HG02870 (cell line): ENCODE results near the gene DNASE2.

ENCODE experiments used
- ATAC-seq: cut with Tn5 transposase; IDR thresholded peaks from one replicate; pipeline ENCODE4 v1.9.1; 2021; ENCODE audit warnings: mild to moderate bottlenecking, moderate library complexity; ENCODE audit not compliant: unreplicated experiment

Gene DNASE2

GRCh38 chr19:12886969-12887747, 5.9 kb upstream of the DNASE2 start, which contains the start of gene KLF1:
Gene KLF1, minus strand, starts transcription at chr19:12887201. Its CDS starts 61 bp downstream, at chr19:12887140.
- no peak for ATAC-seq

GRCh38 chr19:12886651-12886968, 5.4 kb upstream of the DNASE2 start:
- no peak for ATAC-seq

DNA sequence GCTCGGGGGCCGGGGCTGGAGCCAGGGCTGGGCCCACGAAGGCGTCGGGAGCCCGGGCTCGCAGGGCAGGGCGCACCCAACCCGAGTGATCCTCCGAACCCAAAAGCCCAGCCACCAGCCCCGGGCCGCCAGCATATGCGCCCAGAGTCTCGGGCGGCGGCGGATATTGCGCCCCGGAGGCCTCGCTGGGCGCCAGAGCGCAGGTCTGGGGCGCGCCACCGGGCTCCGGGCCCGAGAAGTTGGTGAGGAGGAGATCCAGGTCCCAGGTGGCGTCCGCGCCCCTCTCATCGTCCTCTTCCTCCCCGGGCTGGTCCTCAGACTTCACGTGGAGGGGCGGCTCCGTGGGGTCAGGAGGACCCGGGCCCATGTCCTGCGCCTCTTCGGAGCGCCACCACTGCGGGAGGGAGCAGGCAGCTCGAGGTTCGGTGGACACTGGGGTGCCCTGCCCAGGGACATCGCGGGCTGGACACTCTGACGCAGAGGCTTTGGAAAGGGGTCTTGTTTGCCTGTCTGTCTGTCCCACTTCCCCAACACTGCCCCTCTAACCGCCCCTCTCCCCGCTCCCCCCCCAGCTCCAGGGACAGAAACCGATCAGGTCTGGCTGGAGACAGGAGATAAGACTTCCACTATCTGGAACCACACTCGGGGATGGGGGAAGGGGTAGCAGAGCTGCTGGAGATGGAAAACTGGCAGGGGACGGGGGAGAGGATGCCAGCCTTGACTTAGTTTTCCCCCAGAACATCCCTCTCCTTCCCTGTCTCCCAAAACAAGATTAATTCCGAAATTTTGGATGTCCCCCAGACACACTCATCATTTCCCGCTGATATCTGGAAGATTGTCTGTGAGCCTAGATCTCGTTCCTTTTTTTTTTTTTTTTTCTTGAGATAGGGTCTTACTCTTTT, 4.8 kb upstream of the DNASE2 start:
- ATAC-seq = no peak

DNA sequence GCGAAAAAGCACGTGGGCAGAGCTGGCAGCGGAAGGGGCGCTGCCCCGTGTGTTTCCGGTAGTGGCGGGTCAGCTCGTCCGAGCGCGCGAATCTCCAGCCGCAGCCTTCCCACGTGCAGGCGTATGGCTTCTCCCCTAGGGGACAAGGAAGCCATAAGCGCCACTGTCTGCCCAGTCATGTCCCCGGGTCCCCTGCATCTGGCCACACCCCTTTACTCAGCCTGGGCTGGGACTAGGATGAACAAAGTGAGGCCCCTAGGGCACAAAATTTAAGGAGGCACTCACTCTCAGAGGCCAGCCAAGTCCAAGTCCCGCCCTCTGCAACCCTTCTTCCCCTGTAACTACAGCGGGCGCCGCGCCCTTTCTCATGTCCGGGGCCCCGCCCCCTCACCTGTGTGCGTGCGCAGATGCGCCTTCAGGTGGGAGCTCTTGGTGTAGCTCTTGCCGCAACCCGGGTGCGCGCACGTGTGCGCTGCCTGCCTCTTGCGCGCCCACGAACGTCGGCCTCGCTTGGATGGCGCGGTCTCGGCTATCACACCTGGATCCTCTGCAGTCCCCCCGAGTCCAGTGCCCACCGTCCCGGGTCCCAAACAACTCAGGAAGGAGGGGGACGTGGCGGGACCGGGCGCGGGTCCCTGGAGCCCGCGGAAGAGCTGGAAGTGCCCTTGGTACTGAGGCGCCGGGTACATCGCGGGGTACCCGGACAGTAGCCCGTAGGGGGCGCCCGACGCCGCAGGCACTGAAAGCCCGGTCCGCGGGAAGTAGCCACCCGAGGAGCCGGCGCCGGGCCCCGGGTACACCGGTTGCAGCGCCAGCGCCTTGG, 3.9 kb upstream of the DNASE2 start:
- ATAC-seq = no peak

DNA sequence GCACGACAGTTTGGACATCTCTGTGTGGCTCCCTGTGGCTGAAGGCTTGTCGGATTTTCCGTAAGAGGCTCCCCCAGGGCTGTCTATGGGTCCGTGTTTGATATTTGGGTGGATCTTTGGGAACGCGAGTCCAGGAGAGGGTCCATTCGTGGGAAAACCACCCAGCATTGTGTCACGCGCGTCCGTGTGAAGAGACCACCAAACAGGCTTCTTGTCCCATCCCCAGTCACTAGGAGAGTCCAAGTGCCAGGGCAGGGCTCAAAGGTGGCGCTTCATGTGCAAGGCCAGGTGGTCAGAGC, 3.3 kb upstream of the DNASE2 start:
- no peak for ATAC-seq

- ATAC-seq = no peak
These were observed 3.0 kb upstream of the DNASE2 start for GRCh38 chr19:12884202-12884601.

GRCh38 chr19:12882589-12882988, 1.3 kb upstream of the DNASE2 start:
- ATAC-seq = no peak

GRCh38 chr19:12880551-12881171, 588 bp downstream of the DNASE2 start:
- ATAC-seq = peak; percentile 14

- no peak for ATAC-seq
These were observed 6.2 kb downstream of the DNASE2 start for GRCh38 chr19:12875086-12875485.

DNA sequence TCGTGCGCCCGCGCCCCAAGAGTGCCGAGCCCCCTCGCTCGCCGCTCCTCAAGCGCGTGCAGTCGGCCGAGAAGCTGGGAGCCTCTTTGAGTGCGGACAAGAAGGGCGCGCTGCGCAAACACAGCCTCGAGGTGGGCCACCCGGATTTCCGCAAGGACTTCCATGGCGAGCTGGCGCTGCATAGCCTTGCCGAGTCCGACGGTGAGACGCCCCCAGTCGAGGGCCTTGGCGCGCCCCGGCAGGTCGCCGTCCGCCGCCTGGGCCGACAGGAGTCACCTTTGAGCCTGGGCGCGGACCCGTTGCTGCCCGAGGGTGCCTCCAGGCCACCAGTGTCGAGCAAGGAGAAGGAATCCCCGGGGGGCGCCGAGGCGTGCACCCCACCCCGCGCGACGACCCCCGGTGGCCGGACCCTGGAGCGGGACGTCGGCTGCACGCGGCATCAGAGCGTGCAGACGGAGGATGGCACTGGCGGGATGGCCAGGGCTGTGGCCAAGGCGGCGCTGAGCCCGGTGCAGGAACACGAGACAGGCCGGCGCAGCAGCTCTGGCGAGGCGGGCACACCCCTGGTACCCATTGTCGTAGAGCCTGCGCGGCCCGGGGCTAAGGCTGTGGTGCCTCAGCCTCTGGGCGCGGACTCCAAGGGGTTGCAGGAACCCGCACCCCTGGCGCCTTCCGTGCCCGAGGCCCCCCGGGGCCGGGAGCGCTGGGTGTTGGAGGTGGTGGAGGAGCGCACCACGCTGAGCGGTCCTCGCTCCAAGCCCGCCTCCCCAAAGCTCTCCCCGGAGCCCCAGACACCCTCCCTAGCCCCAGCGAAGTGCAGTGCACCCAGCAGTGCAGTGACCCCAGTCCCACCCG, 7.1 kb downstream of the DNASE2 start:
- no peak for ATAC-seq

GRCh38 chr19:12872941-12873890, 8.0 kb downstream of the DNASE2 start:
- ATAC-seq = no peak

DNA sequence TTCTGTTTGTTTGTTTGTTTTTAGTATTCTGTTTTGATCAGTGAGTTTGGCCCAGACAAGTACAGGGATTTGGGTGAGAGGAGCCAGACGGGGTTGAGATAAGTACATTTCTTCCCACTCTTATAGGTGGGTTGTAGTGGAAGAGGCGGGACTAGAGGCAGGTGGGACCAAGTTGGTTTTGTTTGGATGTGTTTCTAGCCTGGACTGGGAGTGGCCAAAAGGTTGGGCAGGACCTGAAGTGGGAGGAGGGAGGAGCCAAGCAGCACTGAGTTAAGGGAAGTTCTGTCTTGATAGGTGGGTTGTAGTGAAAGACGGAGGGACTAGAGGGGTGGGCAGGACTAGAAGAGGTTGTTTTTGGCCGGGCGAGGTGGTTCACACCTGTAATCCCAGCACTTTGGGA, 9.0 kb downstream of the DNASE2 start:
- ATAC-seq = no peak

- ATAC-seq = no peak
These were observed 9.6 kb downstream of the DNASE2 start for GRCh38 chr19:12871681-12872080.

DNA sequence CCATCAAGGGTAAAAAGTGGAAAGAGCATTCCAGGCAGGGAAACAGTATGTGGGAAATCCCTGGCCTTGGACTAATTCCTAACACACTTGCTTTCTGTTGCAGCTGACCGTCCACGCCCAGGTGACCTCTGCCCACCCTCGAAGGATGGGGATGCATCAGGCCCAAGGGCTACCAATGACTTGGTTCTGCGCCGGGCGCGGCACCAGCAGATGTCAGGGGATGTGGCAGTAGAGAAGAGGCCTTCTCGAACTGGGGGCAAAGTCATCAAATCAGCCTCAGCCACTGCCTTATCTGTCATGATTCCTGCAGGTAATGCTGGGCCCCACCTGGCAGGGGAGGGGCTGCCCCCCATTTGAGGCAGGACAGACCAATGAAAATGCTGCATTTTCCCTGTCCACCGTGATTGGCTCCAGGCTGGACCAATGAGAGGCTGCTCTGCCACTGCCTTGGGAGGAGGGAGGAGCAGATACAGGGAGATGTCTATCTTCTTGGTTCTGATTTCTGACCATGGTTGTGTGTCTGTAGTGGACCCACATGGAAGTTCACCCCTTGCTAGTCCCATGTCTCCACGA, 12.6 kb downstream of the DNASE2 start:
- no peak for ATAC-seq

DNA sequence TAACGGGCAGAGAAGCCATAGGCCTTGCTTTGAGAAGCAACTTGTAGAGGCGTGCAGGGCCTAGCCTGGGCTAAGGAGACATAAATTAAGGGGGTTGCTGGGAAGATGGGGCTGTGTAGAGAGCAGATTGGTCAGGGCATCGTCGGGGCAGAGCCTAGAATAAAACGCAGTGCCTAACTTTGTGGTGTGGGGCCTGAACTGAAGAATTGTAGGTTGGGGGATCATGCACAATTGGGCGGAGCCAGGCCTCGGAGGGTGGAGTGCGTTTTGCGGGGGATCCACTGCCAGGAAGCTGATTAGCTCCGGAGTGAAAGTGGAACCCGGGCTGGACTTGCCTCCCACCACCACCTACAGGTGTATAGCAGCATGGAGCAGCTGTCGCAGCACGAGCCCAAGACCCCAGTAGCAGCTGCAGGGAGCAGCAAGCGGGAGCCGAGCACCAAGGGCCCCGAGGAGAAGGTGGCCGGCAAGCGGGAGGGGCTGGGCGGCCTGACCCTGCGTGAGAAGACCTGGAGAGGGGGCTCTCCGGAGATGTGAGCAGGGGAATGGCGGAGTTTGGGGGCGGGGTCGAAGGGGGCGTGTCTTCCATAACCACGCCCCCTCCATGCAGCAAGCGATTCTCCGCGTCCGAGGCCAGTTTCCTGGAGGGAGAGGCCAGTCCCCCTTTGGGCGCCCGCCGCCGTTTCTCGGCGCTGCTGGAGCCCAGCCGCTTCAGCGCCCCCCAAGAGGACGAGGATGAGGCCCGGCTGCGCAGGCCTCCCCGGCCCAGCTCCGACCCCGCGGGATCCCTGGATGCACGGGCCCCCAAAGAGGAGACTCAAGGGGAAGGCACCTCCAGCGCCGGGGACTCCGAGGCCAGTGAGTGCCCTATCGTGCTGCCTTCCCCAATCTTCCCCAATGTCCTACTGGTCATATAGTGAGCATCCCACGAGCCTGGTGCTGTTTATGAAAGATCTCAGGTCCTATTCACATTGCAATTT, 13.8 kb downstream of the DNASE2 start:
- ATAC-seq = no peak

DNA sequence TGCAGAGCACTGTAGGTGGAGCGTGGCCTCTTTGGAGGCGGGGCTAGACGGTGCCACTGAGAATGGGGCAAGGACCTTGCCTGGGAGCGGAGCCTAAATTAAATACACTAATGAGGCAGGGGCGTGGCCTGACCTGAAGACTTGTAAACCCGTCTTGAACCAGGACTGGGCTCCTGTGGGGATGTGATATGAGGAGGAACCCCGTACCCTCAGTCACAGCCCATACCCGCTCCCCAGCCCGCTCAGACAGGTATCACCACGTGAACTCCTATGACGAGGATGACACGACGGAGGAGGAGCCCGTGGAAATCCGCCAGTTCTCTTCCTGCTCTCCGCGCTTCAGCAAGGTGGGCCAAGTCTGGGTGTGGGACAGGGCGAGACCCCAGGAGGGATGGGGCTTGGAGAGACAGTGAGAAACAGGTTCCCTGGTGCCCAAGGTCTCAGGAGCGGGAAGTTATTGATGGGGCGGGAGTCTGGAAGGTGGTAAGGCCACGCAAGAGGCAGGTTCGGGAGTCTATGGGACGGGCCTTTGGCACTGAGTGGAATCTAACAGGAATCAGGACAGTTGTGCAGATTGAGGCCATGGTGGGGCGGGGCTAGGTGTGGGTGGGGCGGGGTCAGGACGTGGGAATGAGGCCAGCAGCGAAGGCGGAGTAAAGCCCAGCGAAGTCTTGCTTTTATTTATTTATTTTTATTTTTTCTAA, 14.7 kb downstream of the DNASE2 start:
- no peak for ATAC-seq
